DMS114 treated with DMSO at 0.1 percent for 48 hours (cell line): ENCODE data around the gene MFSD2A.
"Not testable (repeated sequence)": the region's sequence is repeated elsewhere in the genome, so short reads cannot be mapped to it uniquely, and the experiment has no call there.

ENCODE experiments used
- DNase-seq: peaks from one replicate; lab custom pipeline; 2025; ENCODE audit not compliant: unreplicated experiment; lab: John Stamatoyannopoulos, UW

The MFSD2A gene

GRCh38 chr1:39940253-39940652, 14.7 kb upstream of the MFSD2A start:
- DNase-seq: no peak

GRCh38 chr1:39940980-39941871, 13.7 kb upstream of the MFSD2A start:
- DNase-seq: no peak

GRCh38 chr1:39943471-39944290, 11.3 kb upstream of the MFSD2A start:
- DNase-seq: no peak

DNA sequence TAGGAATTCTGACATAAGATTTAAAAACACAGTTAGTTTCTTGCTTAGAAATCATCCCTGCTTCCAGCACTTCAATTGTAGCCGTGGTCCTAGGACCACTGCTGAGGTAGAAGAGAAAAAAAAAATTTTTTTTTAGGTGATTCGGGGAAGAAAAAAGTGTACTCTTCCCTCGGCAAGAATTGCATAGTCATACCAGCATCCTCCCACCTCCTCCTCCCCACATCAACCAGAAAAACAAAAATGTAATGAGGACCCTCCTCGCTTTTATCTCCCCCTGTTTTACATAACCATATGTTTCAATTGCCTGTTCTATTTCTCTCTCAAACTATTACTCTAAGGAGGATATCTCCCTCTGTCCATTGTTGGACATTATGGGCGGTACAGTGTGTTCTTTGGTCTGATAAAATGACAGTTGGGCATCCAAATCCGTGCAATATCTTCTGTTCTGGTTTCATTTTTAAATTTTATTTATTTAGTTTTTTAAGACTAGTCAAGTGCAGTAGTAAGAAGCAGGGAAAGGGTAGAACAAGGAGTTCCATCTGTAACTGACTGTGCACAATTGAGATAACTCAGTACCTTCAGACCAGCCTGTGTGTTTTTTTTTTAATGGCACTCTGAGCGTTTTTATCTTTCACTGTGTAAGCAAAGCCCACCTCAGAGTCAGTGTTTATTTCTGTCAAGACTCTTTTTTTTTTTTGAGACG, 10.4 kb upstream of the MFSD2A start:
- no peak for DNase-seq

DNA sequence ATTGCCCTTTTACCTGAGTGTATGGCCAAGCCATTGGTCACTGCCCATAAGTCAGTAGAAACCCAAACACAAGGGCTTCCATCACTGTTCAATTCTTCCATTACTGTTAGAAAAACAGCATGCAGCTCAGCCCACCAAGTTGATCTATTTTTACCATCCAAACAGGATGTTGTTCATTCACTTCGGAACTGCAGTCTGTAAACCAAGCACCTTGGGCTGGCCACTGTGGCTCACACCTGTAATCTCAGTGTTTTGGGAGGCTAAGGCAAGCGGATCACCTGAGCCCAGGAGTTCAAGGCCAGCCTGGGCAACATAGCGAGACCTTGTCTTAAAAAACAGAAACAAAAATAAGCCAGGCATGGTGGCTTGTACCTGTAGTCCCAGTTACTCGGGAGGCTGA, 8.7 kb upstream of the MFSD2A start:
- no peak for DNase-seq

DNA sequence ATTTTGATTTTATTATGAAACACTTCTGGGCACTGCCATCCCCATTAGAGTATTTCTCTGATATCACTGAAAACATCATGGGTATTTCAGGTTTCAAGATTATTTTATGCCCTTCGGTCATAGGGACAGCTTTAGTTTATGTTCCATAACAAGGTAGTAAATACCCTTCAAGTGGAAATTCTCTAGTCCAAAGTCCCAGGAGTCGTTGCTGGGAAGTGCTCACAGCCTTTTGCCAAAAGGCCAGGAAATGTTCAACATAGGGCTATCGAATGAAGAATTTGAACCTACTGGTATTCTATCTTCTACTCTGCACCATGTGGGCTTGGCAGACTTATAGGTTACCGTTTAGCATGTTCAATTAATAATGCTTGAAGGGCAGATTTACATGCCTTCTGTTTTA, 7.7 kb upstream of the MFSD2A start:
- no peak for DNase-seq

DNA sequence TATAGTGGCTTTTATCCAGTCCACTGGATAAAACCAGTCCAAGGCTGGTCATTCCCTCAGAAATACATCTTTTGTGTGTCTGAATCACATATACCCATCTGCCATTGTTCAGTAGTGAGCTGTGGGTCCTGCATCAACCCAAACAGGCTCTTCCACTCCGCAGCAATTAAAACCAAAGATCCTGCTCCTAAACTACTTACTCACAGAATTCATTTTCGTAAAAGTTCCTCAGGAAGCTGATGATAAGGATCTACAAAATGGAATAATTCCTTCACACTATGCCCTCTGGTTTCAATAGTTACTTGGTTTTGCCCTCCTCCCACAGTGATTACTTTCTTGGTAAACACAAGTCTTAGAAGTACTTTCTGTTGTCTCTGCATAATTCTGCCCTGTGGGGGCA, 5.1 kb upstream of the MFSD2A start:
- DNase-seq: no peak

DNA sequence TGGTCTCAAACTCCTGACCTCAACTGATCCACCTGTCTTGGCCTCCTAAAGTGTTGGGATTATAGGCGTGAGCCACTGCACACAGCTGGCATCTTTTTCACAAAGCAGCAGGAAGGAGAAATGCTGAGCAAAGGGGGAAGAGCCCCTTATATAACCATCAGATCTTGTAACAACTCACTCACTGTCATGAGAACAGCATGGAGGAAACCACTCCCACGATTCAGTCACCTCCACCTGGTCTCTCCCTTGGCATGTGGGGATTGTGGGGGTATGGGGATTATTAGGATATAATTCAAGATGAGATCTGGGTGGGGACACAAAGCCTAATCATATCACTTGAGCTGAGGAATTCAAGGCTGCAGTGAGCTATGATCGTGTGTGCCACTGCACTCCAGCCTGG, 3.0 kb upstream of the MFSD2A start:
- no peak for DNase-seq

- DNase-seq: no peak
Observed at GRCh38 chr1:39952359-39953110, 2.4 kb upstream of the MFSD2A start.

DNA sequence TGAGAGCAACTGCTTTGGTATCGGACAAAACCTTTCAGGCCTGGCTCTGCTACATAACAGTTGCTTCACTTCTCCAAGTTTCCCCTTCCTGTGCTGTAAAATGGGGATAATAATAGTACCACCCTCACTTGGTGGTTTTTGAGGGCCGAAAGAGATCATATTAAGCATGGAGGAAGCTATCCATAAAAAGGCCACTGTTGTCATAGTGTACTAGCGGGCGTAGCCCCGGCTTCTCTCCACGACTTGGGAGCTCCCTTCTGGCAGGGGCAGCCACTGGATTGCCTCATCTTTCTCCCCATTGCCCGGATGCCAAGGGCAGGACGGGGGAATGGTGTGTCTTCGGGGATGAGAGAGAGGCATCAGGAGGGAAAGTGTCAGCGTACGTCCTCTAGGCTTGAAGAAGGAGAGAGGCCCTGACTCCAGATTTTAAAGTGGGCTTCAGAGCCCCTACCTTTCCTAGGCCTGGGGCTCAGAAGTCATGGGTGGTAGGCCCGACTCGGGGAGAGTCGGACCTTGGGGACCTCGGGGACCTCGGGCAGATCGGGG, 548 bp upstream of the MFSD2A start:
- DNase-seq: no peak

GRCh38 chr1:39955547-39956539, 898 bp downstream of the MFSD2A start:
- DNase-seq: peak; percentile 13

GRCh38 chr1:39957299-39958015, 2.5 kb downstream of the MFSD2A start:
- no peak for DNase-seq

- DNase-seq: no peak
Observed at GRCh38 chr1:39958403-39959200, 3.7 kb downstream of the MFSD2A start.

DNA sequence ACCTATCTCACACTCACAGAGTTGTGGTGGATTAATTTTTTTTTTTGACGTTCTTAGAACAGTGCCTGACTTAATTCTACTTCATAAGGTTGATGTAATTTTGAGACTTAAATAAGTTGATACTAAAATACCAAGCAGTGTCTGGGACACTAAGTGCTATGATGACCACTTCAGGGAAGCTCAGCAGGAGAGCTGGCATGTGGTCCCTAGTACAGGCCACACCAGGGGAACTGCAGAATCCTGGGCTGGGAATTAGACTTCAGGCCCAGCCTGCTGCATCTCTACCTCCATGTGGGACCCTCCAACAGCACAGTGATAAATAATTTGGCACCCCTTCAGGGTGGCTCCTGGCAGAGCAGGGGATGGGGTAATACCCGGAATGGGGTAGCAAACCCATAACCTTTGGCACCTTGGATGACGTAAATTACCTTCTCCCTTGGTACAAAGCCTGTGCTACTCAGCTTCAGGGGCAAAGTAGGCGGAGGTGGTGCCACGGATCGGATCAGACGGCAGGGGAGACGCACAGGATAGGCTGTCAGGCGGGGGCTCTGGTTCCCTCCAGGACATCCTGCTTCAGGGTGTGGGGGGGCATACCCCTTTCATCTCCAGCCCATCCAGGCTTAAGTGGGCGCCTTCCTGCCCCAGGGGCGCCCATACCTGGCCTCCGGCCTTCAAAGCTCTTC, 4.8 kb downstream of the MFSD2A start:
- no peak for DNase-seq

- no peak for DNase-seq
Observed at GRCh38 chr1:39960431-39960958, 5.5 kb downstream of the MFSD2A start.

DNA sequence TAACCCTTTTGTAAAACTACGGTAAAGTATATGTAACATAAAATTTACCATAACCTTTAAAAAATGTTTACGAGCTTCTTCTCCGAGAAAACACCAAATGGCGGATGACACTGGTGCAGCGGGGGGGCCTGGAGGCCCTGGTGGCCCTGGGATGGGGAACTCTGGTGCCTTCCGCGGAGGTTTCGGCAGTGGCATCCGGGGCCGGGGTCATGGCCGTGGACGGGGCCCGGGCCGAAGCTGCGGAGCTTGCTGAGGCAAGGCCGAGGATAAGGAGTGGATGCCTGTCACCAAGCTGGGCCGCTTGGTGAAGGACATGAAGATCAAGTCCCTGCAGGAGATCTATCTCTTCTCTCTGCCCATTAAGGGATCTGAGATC, 7.5 kb downstream of the MFSD2A start:
- DNase-seq: no peak

- DNase-seq: not testable (repeated sequence)
Observed at GRCh38 chr1:39962964-39963363, 8.0 kb downstream of the MFSD2A start.
